ENCODE measurements around the gene PRICKLE1.
A peak's percentile ranks its signal among the peaks of the same experiment; 100 is the strongest.

The PRICKLE1 gene

GRCh38 chr12:42608196-42608825 is 18.8 kb upstream of the PRICKLE1 start:
- no peak for DNase-seq
- no peaks in the 10 kb centered on the region for H3K36me3 Mint-ChIP-seq (ENCODE audit: insufficient read depth)
- H3K9me3 Mint-ChIP-seq, result peaks cover 0 to 1% of the 10 kb centered on the region in 2 donors
- no peak for ATAC-seq (replicated peaks)
- H3K4me1 Mint-ChIP-seq (ENCODE audit: low read depth in 2 of 2), result no peaks in the 10 kb centered on the region
- peaks cover 6 to 7% of the 10 kb centered on the region in 2 donors for H3K27me3 Mint-ChIP-seq
- no peak overlapping the region for H3K4me3 Mint-ChIP-seq
- H3K27ac Mint-ChIP-seq, result no peak overlapping the region

- Mint-ChIP-seq H3K4me1 (ENCODE audit: low read depth in 2 of 2) (no peaks in the 10 kb centered on the region), H3K36me3 (ENCODE audit: insufficient read depth) (no peaks in the 10 kb centered on the region), H3K27ac (no peak overlapping the region), H3K9me3 (peaks cover 0 to 1% of the 10 kb centered on the region in 2 donors), H3K4me3 (no peak overlapping the region), H3K27me3 (peaks cover 6 to 7% of the 10 kb centered on the region in 2 donors)
- DNase-seq (no peak), ATAC-seq (replicated peaks) (no peak)
Observed at GRCh38 chr12:42607584-42608058, 18.1 kb upstream of the PRICKLE1 start.

GRCh38 chr12:42606471-42606870 is 16.9 kb upstream of the PRICKLE1 start:
- peaks cover 0 to under 1% of the 10 kb centered on the region in 2 donors for H3K9me3 Mint-ChIP-seq
- H3K4me1 Mint-ChIP-seq (ENCODE audit: low read depth in 2 of 2), result no peaks in the 10 kb centered on the region
- no peak for DNase-seq
- no peak overlapping the region for H3K27ac Mint-ChIP-seq
- no peaks in the 10 kb centered on the region for H3K36me3 Mint-ChIP-seq (ENCODE audit: insufficient read depth)
- no peak overlapping the region for H3K4me3 Mint-ChIP-seq
- H3K27me3 Mint-ChIP-seq, result peaks cover 3 to 7% of the 10 kb centered on the region in 2 donors
- ATAC-seq (replicated peaks), result no peak

- H3K9me3 Mint-ChIP-seq, result peaks cover 0 to under 1% of the 10 kb centered on the region in 2 donors
- H3K4me3 Mint-ChIP-seq, result no peak overlapping the region
- no peak for DNase-seq
- ATAC-seq (replicated peaks), result no peak
- no peaks in the 10 kb centered on the region for H3K36me3 Mint-ChIP-seq (ENCODE audit: insufficient read depth)
- H3K4me1 Mint-ChIP-seq (ENCODE audit: low read depth in 2 of 2), result no peaks in the 10 kb centered on the region
- H3K27ac Mint-ChIP-seq, result no peak overlapping the region
- peaks cover 0 to 15% of the 10 kb centered on the region in 2 donors for H3K27me3 Mint-ChIP-seq
Observed at GRCh38 chr12:42605685-42606084, 16.1 kb upstream of the PRICKLE1 start.

GRCh38 chr12:42603246-42603990 is 13.9 kb upstream of the PRICKLE1 start:
- no peak for DNase-seq
- H3K36me3 Mint-ChIP-seq (ENCODE audit: insufficient read depth), result no peaks in the 10 kb centered on the region
- no peaks in the 10 kb centered on the region for H3K4me1 Mint-ChIP-seq (ENCODE audit: low read depth in 2 of 2)
- H3K27ac Mint-ChIP-seq, result no peak overlapping the region
- no peak for ATAC-seq (replicated peaks)
- peaks cover 0 to 21% of the 10 kb centered on the region in 2 donors for H3K27me3 Mint-ChIP-seq
- no peak overlapping the region for H3K4me3 Mint-ChIP-seq
- peaks cover 0 to 5% of the 10 kb centered on the region in 2 donors for H3K9me3 Mint-ChIP-seq

GRCh38 chr12:42593874-42594273 is 4.3 kb upstream of the PRICKLE1 start:
- Mint-ChIP-seq H3K36me3 (ENCODE audit: insufficient read depth) (no peaks in the 10 kb centered on the region), H3K27ac (no peak overlapping the region), H3K4me1 (ENCODE audit: low read depth in 2 of 2) (peaks cover 0 to 8% of the 10 kb centered on the region in 2 donors), H3K27me3 (peaks cover 41 to 52% of the 10 kb centered on the region in 2 donors), H3K9me3 (peaks cover 0 to 5% of the 10 kb centered on the region in 2 donors), H3K4me3 (no peak overlapping the region)
- ATAC-seq (replicated peaks) (no peak), DNase-seq (no peak)

- Mint-ChIP-seq H3K27me3 (peaks cover 47 to 73% of the 10 kb centered on the region in 2 donors), H3K4me3 (peak overlapping the region; percentile 55 to 63), H3K36me3 (ENCODE audit: insufficient read depth) (no peaks in the 10 kb centered on the region), H3K4me1 (ENCODE audit: low read depth in 2 of 2) (peaks cover 0 to 12% of the 10 kb centered on the region in 2 donors), H3K9me3 (no peaks in the 10 kb centered on the region), H3K27ac (no peak overlapping the region)
- ATAC-seq (replicated peaks), result no peak
- no peak for DNase-seq
Observed at GRCh38 chr12:42590330-42590934, 886 bp upstream of the PRICKLE1 start.

GRCh38 chr12:42588524-42589464 is 752 bp downstream of the PRICKLE1 start:
- ATAC-seq (replicated peaks) (no peak), DNase-seq (no peak)
- H3K4me1 Mint-ChIP-seq (ENCODE audit: low read depth in 2 of 2), result peaks cover 0 to 12% of the 10 kb centered on the region in 2 donors
- peaks cover 41 to 64% of the 10 kb centered on the region in 2 donors for H3K27me3 Mint-ChIP-seq
- no peaks in the 10 kb centered on the region for H3K36me3 Mint-ChIP-seq (ENCODE audit: insufficient read depth)
- H3K4me3 Mint-ChIP-seq, result peak overlapping the region; percentile 10 to 70
- no peak overlapping the region for H3K27ac Mint-ChIP-seq
- H3K9me3 Mint-ChIP-seq, result no peaks in the 10 kb centered on the region

GRCh38 chr12:42587601-42588523 is 1.7 kb downstream of the PRICKLE1 start:
- H3K4me1 Mint-ChIP-seq (ENCODE audit: low read depth in 2 of 2), result peaks cover 0 to 12% of the 10 kb centered on the region in 2 donors
- DNase-seq (no peak), ATAC-seq (replicated peaks) (no peak)
- H3K36me3 Mint-ChIP-seq (ENCODE audit: insufficient read depth), result no peaks in the 10 kb centered on the region
- no peaks in the 10 kb centered on the region for H3K9me3 Mint-ChIP-seq
- H3K27me3 Mint-ChIP-seq, result peaks cover 34 to 55% of the 10 kb centered on the region in 2 donors
- no peak overlapping the region for H3K27ac Mint-ChIP-seq
- peak overlapping the region in 1 of 2 donors; percentile 70 for H3K4me3 Mint-ChIP-seq

- Mint-ChIP-seq H3K27ac (no peak overlapping the region), H3K27me3 (peaks cover 39 to 46% of the 10 kb centered on the region in 2 donors), H3K4me3 (no peak overlapping the region), H3K4me1 (ENCODE audit: low read depth in 2 of 2) (peaks cover 0 to 12% of the 10 kb centered on the region in 2 donors), H3K36me3 (ENCODE audit: insufficient read depth) (no peaks in the 10 kb centered on the region), H3K9me3 (no peaks in the 10 kb centered on the region)
- DNase-seq, result no peak
- no peak for ATAC-seq (replicated peaks)
Observed at GRCh38 chr12:42586268-42586667, 3.3 kb downstream of the PRICKLE1 start.

GRCh38 chr12:42585841-42586216 is 3.7 kb downstream of the PRICKLE1 start:
- ATAC-seq (replicated peaks) (no peak), DNase-seq (no peak)
- no peak overlapping the region for H3K27ac Mint-ChIP-seq
- no peak overlapping the region for H3K4me3 Mint-ChIP-seq
- H3K4me1 Mint-ChIP-seq (ENCODE audit: low read depth in 2 of 2), result peaks cover 0 to 12% of the 10 kb centered on the region in 2 donors
- no peaks in the 10 kb centered on the region for H3K9me3 Mint-ChIP-seq
- peaks cover 38 to 42% of the 10 kb centered on the region in 2 donors for H3K27me3 Mint-ChIP-seq
- no peaks in the 10 kb centered on the region for H3K36me3 Mint-ChIP-seq (ENCODE audit: insufficient read depth)

- Mint-ChIP-seq H3K4me3 (no peak overlapping the region), H3K9me3 (no peaks in the 10 kb centered on the region), H3K27ac (no peak overlapping the region), H3K4me1 (ENCODE audit: low read depth in 2 of 2) (peaks cover 0 to 7% of the 10 kb centered on the region in 2 donors), H3K27me3 (peaks cover 33 to 37% of the 10 kb centered on the region in 2 donors), H3K36me3 (ENCODE audit: insufficient read depth) (no peaks in the 10 kb centered on the region)
- no peak for ATAC-seq (replicated peaks)
- DNase-seq, result no peak
Observed at GRCh38 chr12:42585154-42585840, 4.2 kb downstream of the PRICKLE1 start.

All from effector memory CD8-positive, alpha-beta T cell (primary cell).